Measurements from ENCODE around the gene SLC17A1. TPM values are rescaled to one million over a fixed set of nuclear protein-coding genes. Genes with fewer than 3 reads are reported as not detected.
"Not testable (repeated sequence)": the region's sequence is repeated elsewhere in the genome, so short reads cannot be mapped to it uniquely, and the experiment has no call there.

Gene SLC17A1
- total RNA-seq, 4 donors from 2014 or later: not detected

DNA sequence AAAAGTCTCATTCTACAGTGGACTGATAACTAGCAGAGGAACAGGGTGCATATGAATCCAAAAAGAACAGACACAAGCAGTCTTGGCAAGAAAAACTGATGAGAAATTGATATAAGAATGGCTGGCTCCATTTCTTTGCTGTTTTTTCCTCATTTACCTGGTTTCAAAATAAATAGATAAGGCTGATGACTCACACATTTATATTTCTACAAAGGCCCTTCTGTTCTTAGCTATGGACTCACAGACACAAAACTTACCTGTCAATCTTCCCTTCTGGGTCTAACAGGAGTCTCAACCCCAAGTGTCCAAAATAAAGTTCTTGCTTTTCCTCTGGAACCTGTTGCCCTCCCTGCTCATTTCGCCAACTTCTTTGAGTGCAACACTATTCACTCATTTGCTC is 76.4 kb downstream of the SLC17A1 start:
- no peaks in the 10 kb centered on the region for H3K9me3 ChIP-seq
- peak overlapping the region in 3 of 4 donors; percentile 42 to 59 (median 48) for H3K27ac ChIP-seq
- H3K4me3 ChIP-seq: peak overlapping the region in 3 of 4 donors; percentile 9 to 47 (median 44)
- no peaks in the 10 kb centered on the region for H3K36me3 ChIP-seq
- no peaks in the 10 kb centered on the region for H3K27me3 ChIP-seq
- H3K4me1 ChIP-seq: peaks cover 0 to 12% (median 0%) of the 10 kb centered on the region in 4 donors
- no peak for TF ChIP-seq CTCF (IDR thresholded peaks at IDR 0.05)
- no peak for TF ChIP-seq POLR2A (IDR thresholded peaks at IDR 0.05)
- no peak for DNase-seq

GRCh38 chr6:25754535-25754934 is 77.3 kb downstream of the SLC17A1 start, which contains the start of gene SLC17A4:
Gene SLC17A4 (plus strand): TSS chr6:25754742. CDS start chr6:25761963, 7,221 bp downstream.
- Histone ChIP-seq H3K27me3 (no peaks in the 10 kb centered on the region), H3K27ac (peak within 1 kb of the TSS in 3 of 4 donors; percentile 42 to 59 (median 48)), H3K9me3 (no peaks in the 10 kb centered on the region), H3K36me3 (no peaks in the 10 kb centered on the region), H3K4me3 (peak within 1 kb of the TSS in 3 of 4 donors; percentile 9 to 47 (median 44)), H3K4me1 (peaks cover 0 to 18% (median 3%) of the 10 kb centered on the region in 4 donors)
- no peak for DNase-seq
- TF ChIP-seq CTCF (IDR thresholded peaks at IDR 0.05) (no peak), POLR2A (IDR thresholded peaks at IDR 0.05) (peak in 1 of 2 donors; percentile 24)

DNA sequence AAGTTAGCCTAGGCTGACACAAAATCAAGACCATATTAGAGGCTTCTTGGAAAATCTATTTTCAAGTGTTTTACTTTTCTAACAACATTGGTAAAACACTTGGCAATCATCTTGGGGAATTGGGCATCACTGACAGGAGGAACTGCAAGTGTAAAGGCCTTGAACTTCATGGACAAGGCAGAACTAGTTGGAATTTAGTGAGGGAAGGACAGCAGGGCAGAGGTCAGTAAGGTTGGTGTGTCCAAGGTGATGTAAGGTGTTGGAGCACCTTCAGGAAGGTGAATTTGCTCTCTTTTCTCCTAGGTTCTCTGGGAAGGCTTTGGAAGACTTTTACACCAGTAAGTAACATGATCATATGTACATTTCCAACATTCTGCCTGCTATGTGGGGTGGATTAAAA is 78.8 kb downstream of the SLC17A1 start:
- Histone ChIP-seq H3K36me3 (no peaks in the 10 kb centered on the region), H3K27me3 (no peaks in the 10 kb centered on the region), H3K9me3 (no peaks in the 10 kb centered on the region), H3K4me3 (no peak overlapping the region), H3K4me1 (peaks cover 0 to 20% (median 4%) of the 10 kb centered on the region in 4 donors), H3K27ac (no peak overlapping the region)
- no peak for TF ChIP-seq CTCF (IDR thresholded peaks at IDR 0.05)
- no peak for TF ChIP-seq POLR2A (IDR thresholded peaks at IDR 0.05)
- DNase-seq: peak in 1 of 3 donors; percentile 53

- H3K27me3 ChIP-seq: no peaks in the 10 kb centered on the region
- no peaks in the 10 kb centered on the region for H3K9me3 ChIP-seq
- H3K4me3 ChIP-seq: no peak overlapping the region
- TF ChIP-seq CTCF (IDR thresholded peaks at IDR 0.05): no peak
- TF ChIP-seq POLR2A (IDR thresholded peaks at IDR 0.05): no peak
- H3K4me1 ChIP-seq: peaks cover 0 to 20% (median 4%) of the 10 kb centered on the region in 4 donors
- peak in 1 of 3 donors; percentile 59 for DNase-seq
- H3K27ac ChIP-seq: peak overlapping the region in 3 of 4 donors; percentile 52 to 70 (median 56)
- no peaks in the 10 kb centered on the region for H3K36me3 ChIP-seq
Observed at GRCh38 chr6:25750906-25751305, 80.9 kb downstream of the SLC17A1 start.

DNA sequence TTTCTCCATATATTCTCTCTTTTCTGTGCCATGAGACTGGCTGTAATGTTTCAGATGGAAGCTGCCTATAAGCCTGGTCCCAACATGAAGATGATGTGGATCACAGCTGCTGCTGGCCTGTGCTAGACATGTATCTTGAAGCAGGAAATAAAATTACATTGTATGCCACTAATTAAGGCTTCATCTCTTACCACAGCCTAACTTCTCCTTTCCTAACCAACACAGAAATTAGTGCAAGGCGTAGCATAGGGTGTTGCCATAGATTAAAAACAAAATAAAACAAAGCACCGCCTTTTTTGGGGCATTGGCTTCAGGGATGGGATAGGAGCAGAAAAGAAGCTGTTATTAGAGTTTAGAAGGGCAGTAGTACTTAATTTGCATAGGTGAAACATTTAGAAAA is 82.0 kb downstream of the SLC17A1 start:
- DNase-seq: no peak
- Histone ChIP-seq H3K27ac (peak overlapping the region in 1 of 4 donors; percentile 56), H3K4me1 (peaks cover 0 to 22% (median 4%) of the 10 kb centered on the region in 4 donors)

DNA sequence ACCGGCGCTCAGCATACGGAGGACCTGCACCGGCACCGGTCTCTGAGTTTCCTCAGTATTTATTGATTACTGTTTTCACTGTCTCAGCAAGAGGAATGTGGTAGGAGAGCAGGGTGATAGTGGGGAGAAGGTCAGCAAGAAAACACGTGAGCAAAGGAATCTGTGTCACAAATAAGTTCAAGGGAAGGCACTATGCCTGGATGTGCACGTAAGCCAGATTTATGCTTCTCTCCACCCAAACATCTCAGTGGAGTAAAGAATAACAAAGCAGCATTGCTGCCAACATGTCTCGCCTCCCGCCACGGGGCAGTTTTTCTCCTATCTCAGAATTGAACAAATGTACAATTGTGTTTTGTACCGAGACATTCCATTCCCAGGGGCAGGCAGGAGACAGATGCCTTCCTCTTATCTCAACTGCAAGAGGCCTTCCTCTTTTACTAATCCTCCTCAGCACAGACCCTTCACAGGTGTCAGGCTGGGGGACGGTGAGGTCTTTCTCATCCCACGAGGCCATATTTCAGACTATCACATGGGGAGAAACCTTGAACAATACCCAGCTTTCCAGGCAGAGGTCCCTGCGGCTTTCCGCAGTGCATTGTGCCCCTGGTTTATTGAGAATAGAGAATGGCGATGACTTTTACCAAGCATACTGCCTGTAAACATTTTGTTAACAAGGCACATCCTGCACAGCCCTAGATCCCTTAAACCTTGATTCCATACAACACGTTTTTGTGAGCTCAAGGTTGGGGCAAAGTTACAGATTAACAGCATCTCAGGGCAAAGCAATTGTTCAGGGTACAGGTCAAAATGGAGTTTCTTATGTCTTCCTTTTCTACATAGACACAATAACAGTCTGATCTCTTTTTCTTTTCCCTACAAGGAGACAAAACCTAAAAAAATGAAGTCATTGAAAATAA is 83.0 kb downstream of the SLC17A1 start:
- not testable (repeated sequence) for H3K27me3 ChIP-seq, H3K36me3 ChIP-seq, H3K4me3 ChIP-seq, H3K27ac ChIP-seq, H3K9me3 ChIP-seq, DNase-seq
- peaks cover 0 to 20% (median 4%) of the 10 kb centered on the region in 4 donors for H3K4me1 ChIP-seq

More for the DNA sequence above, 82.0 kb downstream of the SLC17A1 start:
- TF ChIP-seq POLR2A (IDR thresholded peaks at IDR 0.05) (no peak), CTCF (IDR thresholded peaks at IDR 0.05) (no peak)
- no peaks in the 10 kb centered on the region for H3K36me3 ChIP-seq
- H3K27me3 ChIP-seq: no peaks in the 10 kb centered on the region
- H3K9me3 ChIP-seq: no peaks in the 10 kb centered on the region
- H3K4me3 ChIP-seq: no peak overlapping the region

Measured in Peyer's patch (tissue), 4 donors.